HUES64 (cell line): ENCODE measurements around the gene SBF2.
"Not testable (repeated sequence)": the region's sequence is repeated elsewhere in the genome, so short reads cannot be mapped to it uniquely, and the experiment has no call there.

Experiments
- H3K27ac ChIP-seq: 2 replicates; pipeline ENCODE4 v1.7.0; 2013; ENCODE audit warnings: low read depth, low read length, inconsistent platforms
- H3K27me3 ChIP-seq: 2 replicates; pipeline ENCODE4 v1.6.1; 2013; ENCODE audit warnings: mild to moderate bottlenecking, low read length; ENCODE audit not compliant: insufficient read depth
- H3K36me3 ChIP-seq: 2 replicates; pipeline ENCODE4 v1.6.1; 2013; ENCODE audit warnings: mild to moderate bottlenecking, low read length; ENCODE audit not compliant: insufficient read depth
- H3K4me1 ChIP-seq: 2 replicates; pipeline ENCODE4 v1.6.1; 2013; ENCODE audit warnings: mild to moderate bottlenecking, low read length, moderate library complexity; ENCODE audit not compliant: insufficient read depth
- H3K4me3 ChIP-seq: 2 replicates; pipeline ENCODE4 v1.5.1; 2013; ENCODE audit warnings: mild to moderate bottlenecking, low read length, moderate library complexity
- H3K9ac ChIP-seq: 2 replicates; pipeline ENCODE4 v1.6.1; 2013; ENCODE audit warnings: mild to moderate bottlenecking, low read depth, low read length
- H3K9me3 ChIP-seq: 2 replicates; pipeline ENCODE4 v1.6.1; 2013; ENCODE audit warnings: low read depth, low read length; ENCODE audit not compliant: insufficient read depth
- WGBS: fragments of 150-250, 120-280 bp; methylation state at CpG from one replicate; pipeline ENCODE4 v1.1.7; 2013; ENCODE audit warnings: missing lambda C conversion rate; 5-methylcytosine and 5-hydroxymethylcytosine counted together

The SBF2 gene

GRCh38 chr11:9752091-9752490 lies 541.9 kb downstream of the SBF2 start:
- no peak overlapping the region for H3K4me3 ChIP-seq
- no peak overlapping the region for H3K9ac ChIP-seq
- H3K36me3 ChIP-seq: peaks cover 37% of the 10 kb centered on the region
- no peak overlapping the region for H3K27ac ChIP-seq
- 94% methylated on average over 3 of the region's 3 CpGs for WGBS
- no peaks in the 10 kb centered on the region for H3K27me3 ChIP-seq
- H3K9me3 ChIP-seq: no peaks in the 10 kb centered on the region
- H3K4me1 ChIP-seq: peaks cover 7% of the 10 kb centered on the region; the same call in 1 of the 2 replicates

DNA sequence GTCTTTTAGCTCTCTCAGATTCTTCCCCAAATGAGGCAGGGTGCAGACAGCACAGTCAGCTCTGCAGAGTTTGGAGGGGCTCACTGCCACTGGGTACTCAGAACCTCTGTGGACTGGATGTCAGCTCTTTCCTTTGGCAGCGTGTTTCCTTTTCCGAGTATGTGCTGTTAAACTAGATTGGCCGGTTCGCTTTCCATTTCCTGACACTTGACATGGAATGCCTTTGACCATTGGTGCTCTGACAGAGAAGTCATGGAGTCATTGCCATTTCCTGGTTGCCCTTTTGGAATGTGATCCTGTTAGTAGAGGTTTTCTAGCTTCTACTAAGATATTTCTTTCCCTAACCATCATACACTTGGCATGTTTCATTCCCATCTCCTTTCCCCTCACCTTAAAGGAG lies 543.5 kb downstream of the SBF2 start:
- H3K27me3 ChIP-seq: no peaks in the 10 kb centered on the region
- no peak overlapping the region for H3K27ac ChIP-seq
- no peaks in the 10 kb centered on the region for H3K9me3 ChIP-seq
- 96% methylated on average over 4 of the region's 4 CpGs for WGBS
- H3K4me1 ChIP-seq: peaks cover 7% of the 10 kb centered on the region; the same call in 1 of the 2 replicates
- H3K4me3 ChIP-seq: no peak overlapping the region
- no peak overlapping the region for H3K9ac ChIP-seq
- H3K36me3 ChIP-seq: peaks cover 45% of the 10 kb centered on the region

GRCh38 chr11:9748361-9748970 lies 545.6 kb downstream of the SBF2 start:
- Histone ChIP-seq H3K4me1 (no peaks in the 10 kb centered on the region), H3K27ac (no peak overlapping the region), H3K4me3 (no peak overlapping the region), H3K9ac (no peak overlapping the region), H3K36me3 (peaks cover 50% of the 10 kb centered on the region), H3K9me3 (no peaks in the 10 kb centered on the region), H3K27me3 (no peaks in the 10 kb centered on the region)
- WGBS: 84% methylated on average over 6 of the region's 7 CpGs

GRCh38 chr11:9747828-9748227 lies 546.2 kb downstream of the SBF2 start:
- 72% methylated on average over 4 of the region's 5 CpGs for WGBS
- Histone ChIP-seq H3K27ac (no peak overlapping the region), H3K4me1 (no peaks in the 10 kb centered on the region), H3K4me3 (no peak overlapping the region), H3K9me3 (no peaks in the 10 kb centered on the region), H3K9ac (no peak overlapping the region), H3K36me3 (peaks cover 50% of the 10 kb centered on the region), H3K27me3 (no peaks in the 10 kb centered on the region)

DNA sequence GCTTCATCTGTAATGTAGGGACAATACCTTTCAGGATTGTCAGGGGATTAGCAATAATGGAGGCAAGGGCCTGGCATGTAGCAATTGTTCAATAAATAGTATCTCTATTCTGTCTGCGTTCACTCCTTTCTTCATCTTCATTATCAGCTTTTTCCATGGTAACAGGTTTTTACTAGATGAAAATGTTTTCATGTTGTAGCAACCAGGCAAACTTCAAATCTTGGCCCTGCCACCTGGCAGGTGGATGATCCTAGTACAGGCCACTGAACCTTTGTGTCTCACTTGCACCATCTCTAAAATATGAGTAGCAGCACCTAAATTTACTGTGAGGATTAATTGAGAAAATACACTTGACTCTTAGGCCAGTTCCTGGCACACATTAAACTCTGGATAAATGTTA lies 546.8 kb downstream of the SBF2 start:
- Histone ChIP-seq H3K27me3 (no peaks in the 10 kb centered on the region), H3K36me3 (peaks cover 53% of the 10 kb centered on the region), H3K9me3 (no peaks in the 10 kb centered on the region), H3K4me3 (no peak overlapping the region), H3K4me1 (no peaks in the 10 kb centered on the region), H3K9ac (no peak overlapping the region), H3K27ac (no peak overlapping the region)
- WGBS: no CpG with 5 or more reads among the region's 1 CpG

DNA sequence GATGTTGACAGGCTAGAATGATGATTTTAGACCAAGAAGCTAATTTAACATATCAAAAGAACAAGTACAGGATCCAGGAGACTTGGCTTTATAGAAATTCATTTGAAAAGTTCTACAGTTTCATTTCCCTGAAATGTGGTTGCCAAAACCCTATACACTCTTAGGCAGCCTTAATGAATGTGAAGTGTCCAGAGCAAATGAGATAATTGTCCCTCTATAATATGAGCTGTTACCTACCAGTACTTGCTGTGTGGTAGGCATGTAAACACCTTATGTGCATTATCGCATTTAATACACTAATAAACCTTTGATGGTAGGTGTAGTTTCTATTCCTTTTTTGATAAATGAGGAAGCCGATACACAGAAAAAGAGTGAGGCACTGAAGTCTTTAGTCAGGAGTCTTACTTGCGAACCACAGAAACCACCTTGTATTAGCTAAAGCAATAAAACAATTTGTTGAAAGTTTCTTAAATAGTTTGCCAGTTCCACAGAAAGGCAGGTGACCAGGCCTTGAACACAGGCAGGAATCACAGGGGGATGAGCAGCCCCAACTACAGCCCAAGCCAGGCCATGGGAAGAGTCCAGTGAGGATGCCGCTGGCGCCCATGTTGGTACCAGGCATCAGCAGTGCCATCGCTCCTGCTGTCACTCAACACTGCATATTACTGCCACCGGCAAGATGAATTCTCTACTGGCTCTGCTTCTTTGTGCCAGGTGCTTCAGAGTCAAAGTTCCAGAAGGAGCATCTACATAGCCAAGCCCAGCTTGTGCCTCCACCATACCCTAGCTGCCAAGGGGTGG lies 548.4 kb downstream of the SBF2 start:
- H3K36me3 ChIP-seq: peaks cover 53% of the 10 kb centered on the region
- 89% methylated on average over 7 of the region's 7 CpGs for WGBS
- no peaks in the 10 kb centered on the region for H3K9me3 ChIP-seq
- no peaks in the 10 kb centered on the region for H3K4me1 ChIP-seq
- H3K27me3 ChIP-seq: no peaks in the 10 kb centered on the region
- H3K4me3 ChIP-seq: no peak overlapping the region
- H3K27ac ChIP-seq: no peak overlapping the region
- H3K9ac ChIP-seq: no peak overlapping the region

- H3K27me3 ChIP-seq, H3K9me3 ChIP-seq, H3K4me3 ChIP-seq, H3K27ac ChIP-seq, H3K4me1 ChIP-seq, H3K9ac ChIP-seq: not testable (repeated sequence)
- WGBS: no CpG with 5 or more reads among the region's 3 CpGs
- H3K36me3 ChIP-seq: peaks cover 59% of the 10 kb centered on the region
Measured at GRCh38 chr11:9743512-9743911, 550.5 kb downstream of the SBF2 start.

DNA sequence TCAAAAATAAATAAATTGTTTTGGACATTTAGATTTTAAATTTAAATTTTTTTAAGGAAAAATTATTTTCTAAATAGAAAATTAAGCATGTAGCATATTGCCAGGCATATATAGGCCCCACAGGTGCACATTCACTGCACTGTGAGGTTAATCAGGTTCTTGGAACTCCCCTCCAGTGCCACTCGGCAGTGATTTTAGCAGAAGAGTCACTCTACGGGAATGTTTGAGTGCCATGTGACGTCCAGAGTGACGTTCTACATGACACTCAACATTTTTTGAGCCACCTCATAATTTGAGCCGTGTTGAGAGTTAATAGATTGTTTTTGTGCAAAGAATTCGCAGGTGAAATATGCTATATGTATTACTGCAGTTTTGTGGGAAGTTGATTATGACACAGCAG lies 552.8 kb downstream of the SBF2 start:
- 96% methylated on average over 6 of the region's 6 CpGs for WGBS
- H3K36me3 ChIP-seq: peaks cover 72% of the 10 kb centered on the region
- H3K27me3 ChIP-seq: no peaks in the 10 kb centered on the region
- H3K9me3 ChIP-seq: no peaks in the 10 kb centered on the region
- no peak overlapping the region for H3K9ac ChIP-seq
- no peaks in the 10 kb centered on the region for H3K4me1 ChIP-seq
- no peak overlapping the region for H3K4me3 ChIP-seq
- no peak overlapping the region for H3K27ac ChIP-seq

DNA sequence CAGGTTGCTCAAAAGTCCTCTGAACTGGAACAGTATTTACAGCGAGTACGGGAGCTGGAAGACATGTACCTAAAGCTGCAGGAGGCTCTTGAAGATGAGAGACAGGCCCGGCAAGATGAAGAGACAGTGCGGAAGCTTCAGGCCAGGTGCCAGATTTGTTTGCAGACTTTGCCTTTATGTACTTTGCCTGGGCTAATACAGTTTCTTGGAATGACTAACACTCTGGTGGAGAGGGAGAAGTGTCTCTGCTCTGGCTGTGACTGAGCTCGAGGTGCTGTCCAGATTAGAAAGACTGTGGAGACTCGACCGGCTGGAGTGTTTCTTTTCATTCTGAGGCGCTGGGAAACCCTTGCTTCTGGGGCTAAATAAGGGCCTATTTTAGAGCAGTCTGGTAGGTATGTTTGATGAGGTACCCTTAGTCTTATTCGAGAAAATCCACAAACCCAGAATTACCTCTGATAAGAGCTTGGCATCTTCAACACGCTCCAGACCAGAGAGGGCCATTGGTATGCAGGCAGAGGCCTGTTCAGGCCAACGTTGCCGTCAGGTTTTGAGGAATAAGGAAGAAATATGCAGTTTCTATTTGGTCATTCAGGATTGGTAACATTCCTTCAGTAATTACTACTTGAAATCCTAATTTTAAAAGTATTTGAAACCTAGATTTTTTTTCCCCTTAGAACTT lies 553.7 kb downstream of the SBF2 start:
- Histone ChIP-seq H3K4me1 (no peaks in the 10 kb centered on the region), H3K9me3 (no peaks in the 10 kb centered on the region), H3K36me3 (peaks cover 74% of the 10 kb centered on the region), H3K27ac (no peak overlapping the region), H3K9ac (no peak overlapping the region), H3K4me3 (no peak overlapping the region), H3K27me3 (no peaks in the 10 kb centered on the region)
- 94% methylated on average over 12 of the region's 12 CpGs for WGBS

DNA sequence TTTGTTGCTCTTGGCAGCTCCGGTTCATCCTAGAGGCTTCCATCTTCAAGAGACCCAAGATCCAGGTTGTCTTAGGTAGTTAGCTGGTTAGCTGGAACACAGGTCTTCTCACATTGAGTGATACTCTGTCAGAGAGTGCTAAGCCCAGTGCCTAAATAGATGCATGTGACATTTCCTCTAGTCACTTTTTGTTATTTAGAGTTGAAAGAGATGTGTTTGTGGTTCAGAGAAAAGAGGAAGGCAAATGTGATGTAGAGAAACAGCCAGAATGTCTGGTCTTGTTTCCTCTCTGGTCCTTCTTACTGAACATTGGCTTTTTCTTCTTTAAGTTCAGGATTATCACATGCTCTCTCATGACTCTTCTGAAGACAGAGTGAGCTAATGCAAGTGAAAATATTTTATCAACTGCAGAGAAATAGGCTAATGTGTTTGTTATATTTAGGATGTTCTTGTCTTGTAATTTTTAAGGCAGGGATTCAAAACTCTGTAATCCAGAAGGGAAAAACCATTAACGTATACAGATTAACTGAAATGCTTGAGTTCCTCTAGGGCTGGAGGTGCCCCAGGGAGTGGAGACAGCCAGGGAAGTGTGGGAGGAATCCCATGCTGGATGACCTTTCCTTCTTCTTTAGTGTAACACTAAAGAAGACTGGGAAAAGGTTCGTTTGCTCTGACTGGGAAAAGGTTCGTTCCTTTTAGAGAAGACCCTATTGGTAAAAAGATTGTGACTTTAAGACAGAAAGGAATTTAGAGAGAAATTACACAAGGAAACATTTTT lies 554.7 kb downstream of the SBF2 start:
- no peak overlapping the region for H3K9ac ChIP-seq
- no peak overlapping the region for H3K4me3 ChIP-seq
- H3K27me3 ChIP-seq: no peaks in the 10 kb centered on the region
- 96% methylated on average over 4 of the region's 4 CpGs for WGBS
- H3K4me1 ChIP-seq: no peaks in the 10 kb centered on the region
- H3K9me3 ChIP-seq: no peaks in the 10 kb centered on the region
- peaks cover 76% of the 10 kb centered on the region for H3K36me3 ChIP-seq
- H3K27ac ChIP-seq: no peak overlapping the region

- WGBS: 98% methylated on average over 1 of the region's 1 CpG
- Histone ChIP-seq H3K27ac (no peak overlapping the region), H3K36me3 (peaks cover 82% of the 10 kb centered on the region), H3K4me3 (no peak overlapping the region), H3K4me1 (no peaks in the 10 kb centered on the region), H3K27me3 (no peaks in the 10 kb centered on the region), H3K9me3 (no peaks in the 10 kb centered on the region), H3K9ac (no peak overlapping the region)
Measured at GRCh38 chr11:9738707-9739106, 555.3 kb downstream of the SBF2 start.
